Neural progenitor cell (in vitro differentiated cells): ENCODE results near the gene RALBP1.

Experiments used
- CTCF ChIP-seq: fragments of 200-600 bp; sonication (generic); IDR thresholded peaks from 2 replicates; pipeline ENCODE4 v1.5.1; 2017; ENCODE audit warnings: antibody characterized with exemption, mild to moderate bottlenecking
- EZH2 ChIP-seq: fragments of 200-600 bp; sonication (generic); IDR thresholded peaks from 2 replicates; pipeline ENCODE4 v1.6.1; 2017; ENCODE audit warnings: antibody characterized with exemption, mild to moderate bottlenecking, moderate library complexity
- EZH2phosphoT487 ChIP-seq: fragments of 200-600 bp; sonication (generic); IDR thresholded peaks from 2 replicates; pipeline ENCODE4 v1.6.1; 2017; ENCODE audit warnings: antibody characterized with exemption

- TF ChIP-seq EZH2phosphoT487, result no peak
- no peak for TF ChIP-seq CTCF
- TF ChIP-seq EZH2, result no peak
Measured at GRCh38 chr18:9454061-9454703, 21.1 kb upstream of the RALBP1 start.
